HepG2 (cell line): ENCODE measurements around the gene ZNF32. TPM values are rescaled to one million over a fixed set of nuclear protein-coding genes. Genes with fewer than 3 reads are reported as not detected.

Source experiments
- ARNTL ChIP-seq: sonication (generic); formaldehyde crosslinking; IDR thresholded peaks from 2 replicates; pipeline ENCODE4 v1.4.0; 2020; ENCODE audit warnings: mild to moderate bottlenecking, missing genetic modification reagents
- BHLHE40 ChIP-seq: IDR thresholded peaks from 2 replicates; pipeline ENCODE4 v1.6.1; 2011; ENCODE audit warnings: low read length, improper control_type of control experiment
- CBFB ChIP-seq: sonication (generic); formaldehyde crosslinking; IDR thresholded peaks from 2 replicates; pipeline ENCODE4 v1.4.0; 2020; ENCODE audit warnings: missing genetic modification reagents
- CEBPB ChIP-seq: IDR thresholded peaks from 2 replicates; pipeline ENCODE4 v1.6.1; 2011; ENCODE audit warnings: low read depth, low read length, improper control_type of control experiment, borderline replicate concordance
- FOSL2 ChIP-seq: sonication (generic); formaldehyde crosslinking; IDR thresholded peaks from 2 replicates; pipeline ENCODE4 v1.4.0; 2020; ENCODE audit warnings: missing genetic modification reagents
- GFI1 ChIP-seq: sonication (generic); formaldehyde crosslinking; IDR thresholded peaks from 2 replicates; pipeline ENCODE4 v1.5.0; 2020; ENCODE audit warnings: missing genetic modification reagents, mild to moderate bottlenecking, borderline replicate concordance
- HDAC6 ChIP-seq: fragments of 200-600 bp; sonication (generic); IDR thresholded peaks from 2 replicates; pipeline ENCODE4 v1.7.0; 2017; ENCODE audit warnings: mild to moderate bottlenecking, antibody characterized with exemption, low read length, low read depth
- HNF4G ChIP-seq, 2 experiments: sonication (generic) in 1 of 2; formaldehyde crosslinking in 1 of 2; IDR thresholded peaks; 2 replicates each; pipeline versions ENCODE4 v1.4.0 to v1.6.1; 2011 to 2020; ENCODE audit warnings: borderline replicate concordance in 2 of 2, low read depth in 2 of 2, mild to moderate bottlenecking in 2 of 2, low read length in 1 of 2, missing genetic modification reagents in 1 of 2, moderate library complexity in 1 of 2
- POGK ChIP-seq: sonication (generic); formaldehyde crosslinking; conservative IDR thresholded peaks from 2 replicates; pipeline ENCODE4 v1.8.0; 2022; ENCODE audit warnings: mild to moderate bottlenecking, moderate library complexity, missing genetic modification reagents
- RAD51 ChIP-seq: fragments of 450-650 bp; IDR thresholded peaks from 2 replicates; pipeline ENCODE4 v1.6.1; 2016; ENCODE audit warnings: borderline replicate concordance
- SALL2 ChIP-seq: sonication (generic); formaldehyde crosslinking; IDR thresholded peaks from 2 replicates; pipeline ENCODE4 v1.8.1; 2023; ENCODE audit warnings: mild to moderate bottlenecking, missing genetic modification reagents, inconsistent platforms
- TEAD3 ChIP-seq: optimal IDR thresholded peaks from 2 replicates; pipeline ENCODE3; 2016; ENCODE audit warnings: borderline replicate concordance
- ZFAT ChIP-seq: sonication (generic); formaldehyde crosslinking; conservative IDR thresholded peaks from 2 replicates; pipeline ENCODE4 v1.8.1; 2023; ENCODE audit warnings: missing genetic modification reagents, inconsistent platforms
- ZIK1 ChIP-seq: sonication (generic); formaldehyde crosslinking; IDR thresholded peaks from 2 replicates; pipeline ENCODE4 v1.5.0; 2020; ENCODE audit warnings: mild to moderate bottlenecking, low read depth, missing genetic modification reagents, borderline replicate concordance
- ZNF12 ChIP-seq: sonication (generic); formaldehyde crosslinking; IDR thresholded peaks from 2 replicates; pipeline ENCODE4 v1.5.0; 2020; ENCODE audit warnings: missing genetic modification reagents
- ZNF3 ChIP-seq: IDR thresholded peaks from 2 replicates; pipeline ENCODE4 v1.7.0; 2017; ENCODE audit warnings: inconsistent platforms
- ZNF382 ChIP-seq: sonication (generic); formaldehyde crosslinking; IDR thresholded peaks from 2 replicates; pipeline ENCODE4 v1.5.0; 2020; ENCODE audit warnings: missing genetic modification reagents, mild to moderate bottlenecking, borderline replicate concordance
- ZNF432 ChIP-seq: sonication (generic); formaldehyde crosslinking; IDR thresholded peaks from 2 replicates; pipeline ENCODE4 v1.5.0; 2020; ENCODE audit warnings: missing genetic modification reagents, mild to moderate bottlenecking, borderline replicate concordance
- ZNF569 ChIP-seq: sonication (generic); formaldehyde crosslinking; IDR thresholded peaks from 2 replicates; pipeline ENCODE4 v1.5.0; 2020; ENCODE audit warnings: mild to moderate bottlenecking, missing genetic modification reagents, moderate library complexity, borderline replicate concordance
- ZNF746 ChIP-seq: sonication (generic); formaldehyde crosslinking; IDR thresholded peaks from 2 replicates; pipeline ENCODE4 v1.8.0; 2022; ENCODE audit warnings: mild to moderate bottlenecking, missing genetic modification reagents
- ZNF891 ChIP-seq: sonication (generic); formaldehyde crosslinking; IDR thresholded peaks from 2 replicates; pipeline ENCODE4 v1.5.0; 2020; ENCODE audit warnings: mild to moderate bottlenecking, missing genetic modification reagents
- polyA plus RNA-seq, 8 experiments: library from polyadenylated mRNA; depleted of rRNA in 3 of 8; stranded (reverse) in 7 of 8; unstranded in 1 of 8; fragments of >200 nt; fragmentation: Illumina TruSeq in 4 of 8; extraction: Trizol in 4 of 8; gene quantifications; 2 replicates each; pipeline versions ENCODE4 v1.2.1 to v1.2.3, GENCODE V29; 2011 to 2016; ENCODE audit warnings: low read depth in 4 of 8, missing spikeins in 1 of 8, mixed read lengths in 1 of 8; ENCODE audit not compliant: insufficient read depth in 1 of 8
- total RNA-seq, 5 experiments: library from RNA; depleted of rRNA; stranded (reverse); fragments of >200 nt; fragmentation: Illumina TruSeq; extraction: Trizol; gene quantifications; 2 replicates each; pipeline ENCODE4 v1.2.3, GENCODE V29; 2016; ENCODE audit warnings: low read depth in 1 of 5
- TF ChIP-seq, protein P1 (sequence below): sonication (generic); formaldehyde crosslinking; IDR thresholded peaks from 2 replicates; pipeline ENCODE4 v1.4.0; 2020; ENCODE audit warnings: missing genetic modification reagents
- TF ChIP-seq, protein P2 (sequence below): sonication (generic); formaldehyde crosslinking; conservative IDR thresholded peaks from 2 replicates; pipeline ENCODE4 v1.4.0; 2020; ENCODE audit warnings: missing genetic modification reagents

ZNF32 gene
- total and polyA plus RNA-seq, 2 of the 13 experiments (the other 11 are each of a cell fraction or from before 2014, with no cell fraction given) = 12.5 to 16.9 TPM

DNA sequence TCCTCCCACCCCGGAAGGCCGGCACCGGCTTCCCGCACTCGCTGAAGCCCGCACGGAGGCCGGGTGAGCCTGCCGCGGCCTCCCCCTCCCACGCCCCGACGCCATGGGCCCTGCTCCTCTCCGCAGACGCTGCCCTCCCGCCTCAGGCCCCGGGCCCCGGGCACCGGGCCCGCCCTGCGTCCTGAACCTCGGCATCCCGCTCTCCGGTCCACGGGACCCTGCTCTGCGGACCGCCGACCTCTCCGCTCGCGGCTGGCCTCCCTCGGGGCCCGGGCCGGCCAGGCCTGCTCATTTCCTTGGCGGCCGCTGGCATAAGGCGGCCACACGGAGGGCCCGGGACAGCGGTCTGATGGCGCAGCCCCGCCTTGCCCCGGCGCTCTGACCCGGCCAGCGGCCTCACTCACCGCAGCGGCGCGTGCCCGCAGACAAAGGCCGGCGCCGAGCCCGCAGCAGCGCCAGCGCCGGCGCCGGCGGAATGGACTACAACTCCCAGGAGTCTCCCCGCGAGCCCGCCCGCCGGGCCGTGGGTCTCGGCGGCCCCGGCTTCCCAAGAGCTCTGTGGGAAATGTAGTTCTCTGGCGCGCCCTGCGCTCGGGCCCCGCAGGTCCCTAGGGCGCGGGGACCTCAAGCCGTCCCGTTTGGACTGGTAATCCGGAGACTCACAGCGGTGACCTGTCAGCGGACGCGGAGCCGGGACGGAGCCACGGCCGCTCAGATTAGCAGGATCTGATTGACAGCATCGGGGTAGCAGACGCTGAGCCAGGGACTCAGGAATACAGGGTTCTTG lies at the start of gene ZNF32 (continued):
- 0 out of 2 replicates have a peak, but pooled peaks have one; percentile 59 for TF ChIP-seq SALL2 (CRISPR knock-in tag)
- TF ChIP-seq ZNF569 = no peak
- TF ChIP-seq TEAD3 (CRISPR knock-in tag) = no peak
- TF ChIP-seq HNF4G (IDR thresholded peaks at IDR 0.05; ENCODE audit: borderline replicate concordance, low read depth, low read length) = no peak
- TF ChIP-seq HNF4G (CRISPR knock-in tag; IDR thresholded peaks at IDR 0.05; ENCODE audit: borderline replicate concordance, low read depth) = no peak
- TF ChIP-seq ZIK1 (CRISPR knock-in tag) = 0 out of 2 replicates have a peak, but pooled peaks have one; percentile 40
- TF ChIP-seq, protein P1, sequence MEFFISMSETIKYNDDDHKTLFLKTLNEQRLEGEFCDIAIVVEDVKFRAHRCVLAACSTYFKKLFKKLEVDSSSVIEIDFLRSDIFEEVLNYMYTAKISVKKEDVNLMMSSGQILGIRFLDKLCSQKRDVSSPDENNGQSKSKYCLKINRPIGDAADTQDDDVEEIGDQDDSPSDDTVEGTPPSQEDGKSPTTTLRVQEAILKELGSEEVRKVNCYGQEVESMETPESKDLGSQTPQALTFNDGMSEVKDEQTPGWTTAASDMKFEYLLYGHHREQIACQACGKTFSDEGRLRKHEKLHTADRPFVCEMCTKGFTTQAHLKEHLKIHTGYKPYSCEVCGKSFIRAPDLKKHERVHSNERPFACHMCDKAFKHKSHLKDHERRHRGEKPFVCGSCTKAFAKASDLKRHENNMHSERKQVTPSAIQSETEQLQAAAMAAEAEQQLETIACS = peak; percentile 84
- TF ChIP-seq ZNF432 (CRISPR knock-in tag) = no peak
- TF ChIP-seq ZNF746 (CRISPR knock-in tag) = no peak
- no peak for TF ChIP-seq ZNF382
- TF ChIP-seq CEBPB = no peak
- TF ChIP-seq FOSL2 (CRISPR knock-in tag) = no peak
- TF ChIP-seq RAD51 = no peak
- TF ChIP-seq ZNF12 (CRISPR knock-in tag) = no peak
- TF ChIP-seq GFI1 (CRISPR knock-in tag) = no peak
- TF ChIP-seq ZFAT (CRISPR knock-in tag) = no peak
- TF ChIP-seq HDAC6 = no peak
- TF ChIP-seq POGK (CRISPR knock-in tag) = peak; percentile 27; the same call in 1 of the 2 replicates
- TF ChIP-seq ZNF891 (CRISPR knock-in tag) = no peak
- TF ChIP-seq CBFB = no peak
- TF ChIP-seq ZNF3 (CRISPR knock-in tag) = no peak
- no peak for TF ChIP-seq BHLHE40
- no peak for TF ChIP-seq ARNTL
- TF ChIP-seq, protein P2, sequence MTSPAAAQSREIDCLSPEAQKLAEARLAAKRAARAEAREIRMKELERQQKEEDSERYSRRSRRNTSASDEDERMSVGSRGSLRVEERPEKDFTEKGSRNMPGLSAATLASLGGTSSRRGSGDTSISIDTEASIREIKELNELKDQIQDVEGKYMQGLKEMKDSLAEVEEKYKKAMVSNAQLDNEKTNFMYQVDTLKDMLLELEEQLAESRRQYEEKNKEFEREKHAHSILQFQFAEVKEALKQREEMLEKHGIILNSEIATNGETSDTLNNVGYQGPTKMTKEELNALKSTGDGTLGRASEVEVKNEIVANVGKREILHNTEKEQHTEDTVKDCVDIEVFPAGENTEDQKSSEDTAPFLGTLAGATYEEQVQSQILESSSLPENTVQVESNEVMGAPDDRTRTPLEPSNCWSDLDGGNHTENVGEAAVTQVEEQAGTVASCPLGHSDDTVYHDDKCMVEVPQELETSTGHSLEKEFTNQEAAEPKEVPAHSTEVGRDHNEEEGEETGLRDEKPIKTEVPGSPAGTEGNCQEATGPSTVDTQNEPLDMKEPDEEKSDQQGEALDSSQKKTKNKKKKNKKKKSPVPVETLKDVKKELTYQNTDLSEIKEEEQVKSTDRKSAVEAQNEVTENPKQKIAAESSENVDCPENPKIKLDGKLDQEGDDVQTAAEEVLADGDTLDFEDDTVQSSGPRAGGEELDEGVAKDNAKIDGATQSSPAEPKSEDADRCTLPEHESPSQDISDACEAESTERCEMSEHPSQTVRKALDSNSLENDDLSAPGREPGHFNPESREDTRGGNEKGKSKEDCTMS (CRISPR knock-in tag) = no peak
